Progenitor cell of endocrine pancreas (in vitro differentiated cells): ENCODE measurements around the gene STK10. TPM values are rescaled to one million over a fixed set of nuclear protein-coding genes. Genes with fewer than 3 reads are reported as not detected.

Experiments used
- DNase-seq: peaks from one replicate; pipeline ENCODE4 v3.0.0; 2021; ENCODE audit warnings: low spot score; ENCODE audit not compliant: unreplicated experiment
- H3K27ac Mint-ChIP-seq: 2 replicates; pipeline ENCODE4 v1.8.0; 2021; ENCODE audit warnings: mild to moderate bottlenecking, moderate library complexity, mixed read lengths
- H3K27me3 Mint-ChIP-seq: 2 replicates; pipeline ENCODE4 v1.8.0; 2021; ENCODE audit warnings: mixed read lengths
- H3K36me3 Mint-ChIP-seq: 2 replicates; pipeline ENCODE4 v1.8.0; 2022; ENCODE audit warnings: mixed read lengths; ENCODE audit not compliant: insufficient read depth
- H3K4me1 Mint-ChIP-seq: 2 replicates; pipeline ENCODE4 v1.8.0; 2021; ENCODE audit warnings: low read depth, mixed read lengths
- H3K4me3 Mint-ChIP-seq: 2 replicates; pipeline ENCODE4 v1.8.0; 2021; ENCODE audit warnings: low read depth, mild to moderate bottlenecking, moderate library complexity, mixed read lengths
- H3K9me3 Mint-ChIP-seq: 2 replicates; pipeline ENCODE4 v1.8.0; 2021; ENCODE audit warnings: low read depth, mixed read lengths
- CTCF ChIP-seq: fragments of 200-600 bp; sonication (generic); IDR thresholded peaks from one replicate; pipeline ENCODE4 v1.5.0; 2021; ENCODE audit warnings: antibody characterized with exemption, mild to moderate bottlenecking; ENCODE audit not compliant: unreplicated experiment
- total RNA-seq: library from RNA; stranded (reverse); gene quantifications from 2 replicates; pipeline ENCODE4 v1.2.1, GENCODE V29; 2021

Gene STK10
- total RNA-seq, 1 donor from 2014 or later = 18.1 TPM

GRCh38 chr5:172224996-172225395 lies 37.0 kb upstream of the STK10 start:
- Mint-ChIP-seq H3K4me1 (no peaks in the 10 kb centered on the region), H3K27ac (peak overlapping the region; percentile 67), H3K36me3 (peaks cover 37% of the 10 kb centered on the region), H3K9me3 (no peaks in the 10 kb centered on the region), H3K4me3 (no peak overlapping the region), H3K27me3 (no peaks in the 10 kb centered on the region)
- DNase-seq = no peak
- no peak for TF ChIP-seq CTCF

GRCh38 chr5:172223901-172224873 lies 36.2 kb upstream of the STK10 start:
- TF ChIP-seq CTCF = no peak
- Mint-ChIP-seq H3K36me3 (peaks cover 42% of the 10 kb centered on the region), H3K4me3 (no peak overlapping the region), H3K27ac (peak overlapping the region; percentile 90), H3K27me3 (no peaks in the 10 kb centered on the region), H3K4me1 (no peaks in the 10 kb centered on the region), H3K9me3 (peaks cover 8% of the 10 kb centered on the region)
- no peak for DNase-seq

GRCh38 chr5:172219296-172219695 lies 31.3 kb upstream of the STK10 start:
- no peak overlapping the region for H3K4me3 Mint-ChIP-seq
- peaks cover 57% of the 10 kb centered on the region for H3K36me3 Mint-ChIP-seq
- no peak overlapping the region for H3K27ac Mint-ChIP-seq
- TF ChIP-seq CTCF = no peak
- DNase-seq = no peak
- H3K9me3 Mint-ChIP-seq = peaks cover 9% of the 10 kb centered on the region
- peaks cover 3% of the 10 kb centered on the region for H3K4me1 Mint-ChIP-seq
- no peaks in the 10 kb centered on the region for H3K27me3 Mint-ChIP-seq

- Mint-ChIP-seq H3K9me3 (peaks cover 9% of the 10 kb centered on the region), H3K4me3 (no peak overlapping the region), H3K4me1 (peaks cover 3% of the 10 kb centered on the region), H3K27me3 (no peaks in the 10 kb centered on the region), H3K27ac (no peak overlapping the region), H3K36me3 (peaks cover 50% of the 10 kb centered on the region)
- TF ChIP-seq CTCF = no peak
- no peak for DNase-seq
Observed at GRCh38 chr5:172216345-172216744, 28.3 kb upstream of the STK10 start.

GRCh38 chr5:172213126-172213525 lies 25.1 kb upstream of the STK10 start:
- no peak overlapping the region for H3K27ac Mint-ChIP-seq
- no peaks in the 10 kb centered on the region for H3K9me3 Mint-ChIP-seq
- H3K4me3 Mint-ChIP-seq = no peak overlapping the region
- no peak for DNase-seq
- peaks cover 7% of the 10 kb centered on the region for H3K4me1 Mint-ChIP-seq
- peaks cover 32% of the 10 kb centered on the region for H3K36me3 Mint-ChIP-seq
- H3K27me3 Mint-ChIP-seq = no peaks in the 10 kb centered on the region
- no peak for TF ChIP-seq CTCF
